ENCODE results near the gene DOCK4.

DOCK4 gene

GRCh38 chr7:112189691-112190090 is 16.5 kb downstream of the DOCK4 start:
- no peak for DNase-seq (ENCODE audit: low spot score)

GRCh38 chr7:112188257-112188656 is 17.9 kb downstream of the DOCK4 start:
- DNase-seq (ENCODE audit: low spot score), result no peak

DNA sequence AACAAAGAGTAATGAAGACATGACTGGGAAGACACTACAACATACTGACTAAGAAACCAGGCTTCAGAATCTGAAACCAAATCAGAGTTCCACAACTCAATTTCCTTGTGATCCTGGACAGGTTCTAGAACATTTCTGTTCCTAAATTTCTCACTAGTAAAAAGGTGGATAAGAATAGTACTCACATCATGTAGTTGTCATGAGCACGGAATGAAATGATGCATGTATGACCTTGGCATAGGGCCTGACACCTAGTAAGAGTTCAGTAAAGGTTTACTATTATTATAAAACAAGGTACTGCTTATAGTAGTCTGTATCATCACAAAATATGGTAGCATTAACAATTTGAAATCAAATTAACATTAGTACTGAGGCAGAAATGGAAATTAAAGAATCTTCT is 19.9 kb downstream of the DOCK4 start:
- no peak for DNase-seq (ENCODE audit: low spot score)

DNA sequence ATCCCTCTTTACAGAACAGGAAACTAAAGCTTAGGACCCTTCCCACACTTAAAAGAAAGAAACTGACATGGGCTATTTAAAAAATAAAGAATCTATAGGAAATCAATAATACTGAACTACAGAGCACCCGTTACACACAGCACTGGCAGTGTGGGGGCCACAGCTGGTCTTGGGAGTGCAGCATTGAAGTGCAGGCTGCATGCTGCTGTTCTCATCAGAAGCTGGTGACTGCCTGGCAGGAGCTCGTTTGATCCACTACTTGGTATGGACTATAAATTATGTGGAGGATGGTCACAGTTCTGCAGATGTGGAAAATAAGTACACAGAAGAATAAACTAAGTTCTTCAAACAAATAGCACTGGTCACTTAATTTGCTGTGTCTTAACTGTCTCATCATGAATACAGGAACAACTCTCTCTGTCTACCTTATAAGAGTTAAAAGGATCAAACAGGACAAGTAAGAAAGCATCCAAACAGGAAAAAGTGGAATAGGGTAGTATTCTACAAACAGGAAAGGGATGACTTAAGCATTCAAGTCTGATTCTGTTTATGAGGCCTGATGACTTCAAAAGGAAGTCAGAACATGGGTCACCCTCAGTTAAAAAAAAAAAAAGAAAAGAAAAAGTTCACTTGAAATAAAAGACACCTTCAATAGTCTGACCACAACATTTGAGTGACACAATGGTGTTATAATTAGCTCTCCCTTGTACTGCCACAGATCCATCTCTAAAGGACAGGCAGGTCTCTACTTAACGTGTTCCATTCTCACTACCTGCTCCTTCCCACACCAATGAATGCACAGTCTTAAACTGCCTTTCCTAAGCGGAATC is 21.0 kb downstream of the DOCK4 start:
- no peak for DNase-seq (ENCODE audit: low spot score)

GRCh38 chr7:112184455-112184854 is 21.7 kb downstream of the DOCK4 start:
- DNase-seq (ENCODE audit: low spot score), result peak; percentile 85

DNA sequence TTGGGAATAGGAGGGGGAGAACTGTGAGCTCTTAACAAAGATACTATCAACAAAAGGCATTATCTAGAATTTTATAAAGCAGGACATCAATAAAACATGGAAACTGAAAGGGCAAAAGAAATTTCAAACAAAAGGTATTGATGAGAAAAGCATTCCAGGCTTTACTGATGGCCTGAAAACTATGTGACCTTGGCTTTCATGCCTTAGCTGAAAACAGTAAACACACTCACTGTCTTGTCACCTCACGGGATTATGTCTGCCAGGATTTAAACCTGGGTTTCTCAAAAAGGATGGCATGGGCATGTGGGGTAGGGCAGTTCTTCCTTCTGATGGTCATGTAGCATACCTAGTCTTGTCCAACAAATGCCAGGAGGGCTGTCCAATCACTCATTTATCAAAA is 22.9 kb downstream of the DOCK4 start:
- DNase-seq (ENCODE audit: low spot score), result no peak

- peak; percentile 93 for DNase-seq (ENCODE audit: low spot score)
Measured at GRCh38 chr7:112182749-112183148, 23.4 kb downstream of the DOCK4 start.

GRCh38 chr7:112180223-112180622 is 26.0 kb downstream of the DOCK4 start:
- no peak for DNase-seq (ENCODE audit: low spot score)

- no peak for DNase-seq (ENCODE audit: low spot score)
Measured at GRCh38 chr7:112176693-112177415, 29.3 kb downstream of the DOCK4 start.

DNA sequence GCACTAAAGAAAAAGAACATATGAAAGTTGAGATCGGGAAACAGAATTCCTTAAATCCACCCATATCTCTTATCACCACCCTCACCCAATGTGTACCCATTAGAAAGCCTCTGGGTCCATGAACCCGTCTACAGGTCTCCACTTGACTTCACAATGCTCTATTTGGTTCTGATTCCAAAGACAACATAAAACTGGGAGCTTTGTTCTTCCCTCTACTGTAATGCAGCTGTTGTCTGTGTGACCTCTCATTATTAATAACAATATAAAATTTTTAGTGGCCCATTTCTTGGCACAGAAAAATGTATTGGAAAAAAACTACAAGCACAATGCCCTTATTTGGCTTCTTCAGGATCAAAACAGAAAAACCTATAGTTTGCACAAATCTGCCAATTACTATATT is 30.0 kb downstream of the DOCK4 start:
- DNase-seq (ENCODE audit: low spot score), result no peak

- DNase-seq (ENCODE audit: low spot score), result no peak
Measured at GRCh38 chr7:112174192-112174591, 32.0 kb downstream of the DOCK4 start.

DNA sequence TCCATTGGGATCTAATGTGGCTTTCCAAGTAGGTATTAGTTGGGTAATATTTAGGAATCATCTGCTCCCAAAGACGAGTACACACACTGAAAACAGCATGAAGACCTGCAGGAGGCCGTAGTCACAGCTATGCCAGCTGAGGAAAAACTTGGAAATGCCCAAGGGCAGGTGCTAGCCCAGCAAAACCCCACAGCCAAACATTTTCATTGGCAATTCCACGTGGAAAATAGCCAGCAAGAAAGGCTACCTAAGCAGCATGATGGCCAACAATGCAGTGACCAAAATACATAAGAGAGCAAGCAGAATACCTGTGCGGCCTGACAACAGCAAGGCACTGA is 32.7 kb downstream of the DOCK4 start:
- no peak for DNase-seq (ENCODE audit: low spot score)

- DNase-seq (ENCODE audit: low spot score), result no peak
Measured at GRCh38 chr7:112172870-112173567, 33.2 kb downstream of the DOCK4 start.

DNA sequence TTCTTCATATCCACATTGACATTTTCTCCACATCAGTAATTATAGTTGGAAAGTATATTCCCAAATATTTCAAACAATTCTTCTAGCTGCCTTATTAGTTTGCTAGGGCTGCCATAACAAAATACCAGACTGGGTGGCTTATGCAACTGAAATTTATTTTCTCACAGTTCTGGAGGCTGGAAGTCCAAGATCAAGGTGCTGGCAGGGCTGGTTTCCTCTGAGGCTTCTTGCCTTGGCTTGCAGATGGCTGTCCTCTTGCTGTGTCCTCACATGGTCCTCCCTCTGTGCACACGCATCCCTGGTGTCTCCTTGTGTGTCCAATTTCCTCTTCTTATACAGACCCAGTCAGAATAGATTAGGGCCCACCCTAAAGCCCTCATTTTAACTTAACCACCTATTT is 34.5 kb downstream of the DOCK4 start:
- no peak for DNase-seq (ENCODE audit: low spot score)

DNA sequence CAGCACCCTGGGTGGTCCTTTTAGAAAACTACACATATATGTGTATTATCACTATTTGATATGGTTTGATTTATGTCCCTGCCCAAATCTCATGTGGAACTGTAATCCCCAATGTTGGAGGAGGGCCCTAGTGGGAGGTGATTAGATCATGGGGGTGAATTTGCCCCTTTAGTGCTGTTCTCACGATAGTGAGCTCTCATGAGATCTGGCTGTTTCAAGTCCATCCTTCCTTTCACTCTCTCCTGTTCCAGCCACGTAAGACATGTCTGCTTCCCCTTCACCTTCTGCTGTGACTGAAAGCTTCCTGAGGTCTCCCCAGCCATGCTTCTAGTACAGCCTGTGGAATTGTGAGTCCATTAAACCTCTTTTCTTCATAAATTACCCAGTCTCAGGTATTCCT is 37.3 kb downstream of the DOCK4 start:
- no peak for DNase-seq (ENCODE audit: low spot score)

GRCh38 chr7:112167147-112167546 is 39.1 kb downstream of the DOCK4 start:
- no peak for DNase-seq (ENCODE audit: low spot score)

GRCh38 chr7:112162784-112163506 is 43.3 kb downstream of the DOCK4 start:
- DNase-seq (ENCODE audit: low spot score), result no peak

DNA sequence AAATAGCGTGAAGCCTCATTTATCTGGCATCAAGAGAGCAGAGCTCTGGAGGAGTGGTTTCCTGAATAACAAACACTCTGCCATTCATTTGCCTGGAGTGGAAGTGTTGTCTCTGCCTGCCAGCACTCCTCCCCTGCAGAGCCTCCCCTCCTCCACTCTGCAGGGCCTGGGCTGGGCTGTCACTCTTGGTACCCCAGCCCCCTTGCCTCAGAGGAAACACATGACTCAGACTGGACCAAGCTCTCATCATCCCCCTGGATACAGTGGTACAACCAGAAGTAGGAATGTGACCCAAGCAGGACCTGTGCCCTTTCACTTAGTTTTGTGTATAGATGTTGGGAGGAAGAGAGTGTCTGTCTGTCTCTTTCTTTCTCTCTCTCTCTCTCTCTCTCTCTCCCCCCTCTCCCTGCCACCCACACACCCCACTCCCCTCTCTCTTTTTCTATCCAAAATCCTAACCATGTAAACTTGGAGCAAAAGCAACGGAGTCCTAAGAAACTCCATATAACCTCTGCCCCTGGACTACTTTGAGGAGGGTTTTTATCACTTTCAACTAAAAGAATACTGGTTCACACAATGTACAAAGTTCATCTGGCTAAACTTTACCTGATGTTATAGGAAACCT is 43.9 kb downstream of the DOCK4 start:
- DNase-seq (ENCODE audit: low spot score), result peak; percentile 91

DNA sequence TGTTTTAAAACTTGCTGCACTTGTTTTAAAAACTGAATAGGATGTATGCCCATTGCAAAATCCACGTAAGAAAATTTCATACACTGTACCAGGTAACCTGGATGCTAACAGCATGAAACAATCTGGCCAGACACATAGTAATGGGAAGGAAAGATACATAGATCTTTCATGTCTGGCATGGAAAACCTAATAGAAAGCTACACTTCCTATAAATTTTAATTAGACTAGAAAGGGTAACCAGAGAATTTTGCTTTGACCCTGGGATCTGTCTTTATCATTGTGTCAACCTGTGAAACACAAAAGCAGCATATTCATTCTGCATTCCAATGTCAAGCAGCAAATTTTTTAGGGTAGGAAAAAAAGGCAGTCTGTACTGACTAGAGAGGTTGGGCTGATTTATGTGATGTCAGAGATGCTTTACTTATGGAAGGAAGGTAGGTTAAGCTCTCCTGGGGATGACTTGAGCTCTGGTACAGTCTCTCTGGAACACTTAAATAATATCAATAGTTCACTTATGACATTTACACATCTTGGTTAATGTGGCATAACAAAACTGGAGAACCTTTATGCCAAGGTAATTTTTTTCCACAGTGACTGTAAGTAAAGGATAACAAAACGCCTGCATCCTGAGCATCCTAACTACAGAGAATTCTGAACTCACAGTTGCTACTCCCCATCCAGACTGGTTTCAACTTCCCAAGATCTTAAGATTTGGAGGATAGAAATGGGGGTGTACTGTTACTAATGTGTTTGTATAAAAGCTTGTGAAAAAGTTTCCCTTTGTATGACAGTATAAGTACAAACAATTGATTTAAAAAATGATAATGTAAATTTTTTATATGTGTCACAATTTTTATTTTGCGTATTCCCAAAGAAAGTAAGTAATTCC is 44.7 kb downstream of the DOCK4 start:
- DNase-seq (ENCODE audit: low spot score), result no peak

- no peak for DNase-seq (ENCODE audit: low spot score)
Measured at GRCh38 chr7:112160771-112161150, 45.4 kb downstream of the DOCK4 start.

Measured in globus pallidus (tissue), 1 donor.